Stimulated activated CD8-positive, alpha-beta memory T cell treated with anti-CD3 and anti-CD28 coated beads, Interleukin-4, amount 100 ng/mL, for 48 hours (primary cell): Measurements from ENCODE around the gene ASMTL.
"Not testable (repeated sequence)": the region's sequence is repeated elsewhere in the genome, so short reads cannot be mapped to it uniquely, and the experiment has no call there.

Source experiments
- DNase-seq: peaks from one replicate; pipeline ENCODE4 v3.0.0-alpha.2; 2020

ASMTL gene

GRCh38 chrX:1481636-1482529, 29.2 kb upstream of the ASMTL start:
- peak; percentile 83 for DNase-seq

GRCh38 chrX:1480082-1480785, 27.5 kb upstream of the ASMTL start:
- peak; percentile 25 for DNase-seq

GRCh38 chrX:1477801-1478458, 25.2 kb upstream of the ASMTL start:
- DNase-seq, result peak; percentile 24

- DNase-seq, result no peak
Observed at GRCh38 chrX:1477229-1477628, 24.5 kb upstream of the ASMTL start.

GRCh38 chrX:1476682-1477081, 24.0 kb upstream of the ASMTL start:
- DNase-seq, result no peak

GRCh38 chrX:1475881-1476280, 23.2 kb upstream of the ASMTL start:
- no peak for DNase-seq

GRCh38 chrX:1475481-1475880, 22.8 kb upstream of the ASMTL start:
- no peak for DNase-seq

GRCh38 chrX:1474593-1474992, 21.9 kb upstream of the ASMTL start:
- not testable (repeated sequence) for DNase-seq

GRCh38 chrX:1472975-1473374, 20.3 kb upstream of the ASMTL start:
- peak; percentile 21 for DNase-seq

- peak; percentile 83 for DNase-seq
Observed at GRCh38 chrX:1468250-1468772, 15.6 kb upstream of the ASMTL start.

- DNase-seq, result peak; percentile 63
Observed at GRCh38 chrX:1466971-1467561, 14.4 kb upstream of the ASMTL start.

GRCh38 chrX:1466232-1466661, 13.5 kb upstream of the ASMTL start:
- peak; percentile 22 for DNase-seq

- peak; percentile 24 for DNase-seq
Observed at GRCh38 chrX:1465286-1466231, 12.8 kb upstream of the ASMTL start.

- DNase-seq, result no peak
Observed at GRCh38 chrX:1464971-1465285, 12.2 kb upstream of the ASMTL start.

- DNase-seq, result peak; percentile 57
Observed at GRCh38 chrX:1464041-1464970, 11.6 kb upstream of the ASMTL start.

- peak; percentile 26 for DNase-seq
Observed at GRCh38 chrX:1463581-1463980, 10.9 kb upstream of the ASMTL start.

- DNase-seq, result peak; percentile 77
Observed at GRCh38 chrX:1462596-1463251, 10.0 kb upstream of the ASMTL start.

- DNase-seq, result no peak
Observed at GRCh38 chrX:1462110-1462509, 9.4 kb upstream of the ASMTL start.

- DNase-seq, result peak; percentile 16
Observed at GRCh38 chrX:1455948-1456280, 3.2 kb upstream of the ASMTL start.
